A172 (cell line): ENCODE data around the gene KBTBD2. TPM values are rescaled to one million over a fixed set of nuclear protein-coding genes. Genes with fewer than 3 reads are reported as not detected.
"Not testable (repeated sequence)": the region's sequence is repeated elsewhere in the genome, so short reads cannot be mapped to it uniquely, and the experiment has no call there.

Experiments used
- DNase-seq: peaks from one replicate; pipeline ENCODE4 v3.0.0-alpha.2; 2015; ENCODE audit warnings: low spot score
- total RNA-seq: library from RNA; depleted of rRNA; stranded (reverse); fragments of >200 nt; shearing (Covaris generic); gene quantifications from 2 replicates; pipeline ENCODE4 v1.2.3, GENCODE V29; 2014

The KBTBD2 gene
- total RNA-seq, 1 experiment from 2014 or later: 60.2 TPM

DNA sequence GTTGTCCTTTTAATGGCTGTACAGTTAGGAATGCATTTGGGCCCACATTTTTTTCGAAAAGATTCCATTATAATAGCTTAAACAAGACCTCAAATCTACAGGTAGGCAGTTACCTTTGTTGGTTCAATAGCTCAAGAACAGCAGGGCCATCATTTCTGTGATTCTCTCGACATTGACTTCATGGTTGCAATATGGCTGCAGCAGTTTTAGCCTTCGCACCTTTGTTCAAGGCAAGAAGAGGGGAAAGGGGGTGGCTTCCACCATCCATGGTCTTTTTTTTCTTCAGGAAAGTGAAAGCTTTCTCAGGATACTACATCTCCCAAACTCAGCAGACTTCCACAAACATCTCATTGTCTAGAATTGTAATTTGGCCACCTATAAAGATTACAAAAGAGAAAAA lies 2.2 kb upstream of the KBTBD2 start:
- DNase-seq: no peak

DNA sequence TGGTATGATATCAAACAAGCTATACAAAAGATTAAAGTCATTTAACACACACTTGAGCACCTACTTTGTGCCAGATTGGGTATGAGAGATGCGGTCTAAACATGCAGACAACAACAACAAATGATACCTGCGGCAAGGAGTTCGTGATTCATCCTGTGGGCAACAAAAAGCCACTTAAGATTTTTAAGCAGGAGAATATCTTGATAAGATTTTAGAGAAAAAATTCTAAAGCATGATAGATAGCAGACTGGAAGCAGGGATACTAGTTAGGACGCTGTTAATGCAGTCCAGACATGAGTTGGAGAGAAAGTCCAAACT lies 1.6 kb upstream of the KBTBD2 start:
- peak; percentile 37 for DNase-seq

DNA sequence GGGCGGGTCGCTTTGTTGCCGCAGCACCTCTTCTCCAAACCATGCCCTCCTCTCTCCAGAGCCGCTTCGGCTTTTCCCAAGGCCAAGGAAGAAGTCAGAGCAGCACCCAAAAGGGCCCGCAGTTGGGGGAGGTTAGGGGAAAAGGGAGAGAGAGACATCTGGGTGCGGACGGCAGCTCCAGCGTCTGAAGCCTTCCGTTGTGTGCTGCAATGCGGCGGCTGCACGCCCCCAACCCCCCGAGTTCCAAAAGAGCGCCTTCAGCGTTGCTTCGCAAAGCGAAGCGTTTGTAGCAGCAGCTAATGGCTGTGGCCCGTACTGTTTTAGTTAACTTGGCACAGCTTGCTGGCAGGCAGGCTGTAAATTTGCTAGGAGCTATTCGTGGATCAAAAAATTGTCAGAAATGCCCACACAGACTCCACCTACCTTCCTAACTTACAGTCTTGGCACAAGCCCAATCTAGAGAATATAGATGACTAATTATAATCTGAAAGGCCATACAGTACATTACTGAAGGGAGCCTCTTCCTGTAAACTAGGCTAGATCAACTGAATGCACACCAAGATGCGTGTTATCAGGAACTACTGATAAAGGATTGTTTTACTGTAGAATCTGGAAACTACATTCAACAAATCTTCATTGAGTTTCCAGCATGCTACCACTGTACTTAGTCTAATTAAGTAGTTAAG lies 1.1 kb upstream of the KBTBD2 start:
- DNase-seq: peak; percentile 63

DNA sequence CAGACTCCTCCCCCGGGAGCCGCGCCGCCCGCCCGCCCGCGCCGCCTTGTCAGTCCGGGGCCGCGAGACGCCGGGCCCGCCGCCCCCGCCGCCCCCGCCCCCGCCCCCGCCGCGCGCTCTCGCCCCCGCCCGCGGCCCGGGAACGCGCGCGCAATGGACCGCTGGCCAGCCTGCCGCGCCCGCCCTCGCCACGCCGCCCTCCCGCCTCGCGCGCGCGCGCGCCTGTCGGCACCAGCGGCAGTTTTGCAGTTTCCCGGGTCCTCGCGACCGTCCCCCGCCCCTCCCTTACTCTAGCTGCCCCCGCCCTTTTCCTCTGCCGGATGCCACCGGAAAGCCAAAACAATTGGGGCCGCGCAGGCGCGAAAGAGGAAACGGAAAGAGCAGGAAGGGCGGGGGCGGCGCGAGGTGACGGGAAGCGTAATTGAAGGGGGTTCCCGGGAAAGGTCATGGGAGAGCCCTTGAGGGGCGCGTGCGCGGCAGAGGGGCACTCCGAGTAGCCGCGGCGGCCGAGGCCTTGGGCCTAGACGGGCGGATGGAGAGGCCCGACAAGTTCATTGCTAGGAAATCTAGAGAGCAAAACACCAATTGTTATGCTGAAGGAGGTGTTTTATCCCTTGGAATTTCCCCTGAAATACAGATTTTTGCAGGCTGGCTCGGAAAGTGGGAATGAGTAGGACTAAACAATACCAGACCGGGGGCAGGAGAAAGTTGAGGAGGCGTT lies 400 bp upstream of the KBTBD2 start:
- DNase-seq: peak; percentile 97

DNA sequence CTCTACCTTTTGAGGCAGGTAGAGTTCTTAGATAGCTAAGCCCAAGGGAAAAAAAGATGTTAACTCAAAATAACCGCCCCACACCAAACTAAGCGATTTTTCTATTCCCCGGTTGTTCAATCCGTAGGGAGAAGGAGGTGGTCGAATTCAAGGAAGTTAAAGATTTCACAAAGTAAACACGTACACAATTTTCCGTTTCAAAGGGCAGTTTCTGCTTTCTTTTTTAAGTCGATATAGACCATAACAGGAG lies 842 bp downstream of the KBTBD2 start:
- DNase-seq: no peak

DNA sequence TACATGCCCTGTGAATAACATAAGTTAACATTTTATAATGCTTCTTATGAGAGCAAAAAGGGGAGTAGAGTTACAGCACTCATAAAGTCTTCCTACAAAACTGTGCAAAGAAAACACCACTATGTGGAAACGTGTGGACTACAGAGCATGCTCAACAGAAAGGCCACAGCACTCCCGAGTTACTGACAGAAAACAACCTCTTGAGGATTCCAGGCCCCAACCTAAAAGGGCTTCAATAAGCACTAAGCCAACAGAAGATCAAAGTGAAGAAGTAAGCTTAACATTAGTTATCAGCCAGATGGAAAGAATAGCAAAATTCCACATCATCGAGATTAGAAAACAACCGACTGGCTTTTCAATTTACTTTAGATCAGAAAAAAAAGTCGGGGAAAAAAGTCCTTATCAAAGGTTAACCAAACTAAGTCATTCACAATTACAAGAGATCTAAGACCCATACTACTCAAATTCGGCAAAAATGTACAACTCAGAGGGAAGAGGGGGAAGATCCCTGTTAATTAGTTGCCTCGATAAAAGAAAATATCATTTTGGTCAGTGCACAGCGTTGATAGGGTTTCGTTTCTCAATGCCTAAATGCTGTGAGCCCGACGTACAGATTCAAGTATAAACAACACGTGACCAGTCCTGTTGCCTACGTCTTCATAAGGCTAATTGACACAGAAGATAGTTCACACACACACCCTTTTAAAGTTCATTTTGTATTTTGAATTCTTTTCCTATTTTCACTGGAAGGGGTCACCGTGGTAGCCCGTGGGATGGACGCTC lies 1.4 kb downstream of the KBTBD2 start:
- peak; percentile 60 for DNase-seq

DNA sequence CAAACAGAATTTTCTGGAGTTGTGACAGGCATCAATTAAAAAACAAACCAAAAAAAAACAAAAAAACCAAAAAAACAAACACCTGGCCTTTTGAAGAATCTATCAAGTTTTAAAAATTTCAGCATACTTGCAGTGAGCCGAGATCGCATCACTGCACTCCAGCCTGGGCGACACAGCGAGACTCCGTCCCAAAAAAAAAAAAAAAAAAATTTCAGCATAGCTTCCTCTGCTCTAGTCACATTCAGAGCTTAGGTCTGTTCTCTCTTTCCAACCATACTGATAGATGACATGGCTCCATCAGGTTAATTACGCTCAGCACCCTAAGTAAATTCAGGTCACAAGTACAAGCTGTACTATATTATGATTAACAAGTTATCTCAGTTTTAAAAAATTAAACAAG lies 3.1 kb downstream of the KBTBD2 start:
- no peak for DNase-seq

DNA sequence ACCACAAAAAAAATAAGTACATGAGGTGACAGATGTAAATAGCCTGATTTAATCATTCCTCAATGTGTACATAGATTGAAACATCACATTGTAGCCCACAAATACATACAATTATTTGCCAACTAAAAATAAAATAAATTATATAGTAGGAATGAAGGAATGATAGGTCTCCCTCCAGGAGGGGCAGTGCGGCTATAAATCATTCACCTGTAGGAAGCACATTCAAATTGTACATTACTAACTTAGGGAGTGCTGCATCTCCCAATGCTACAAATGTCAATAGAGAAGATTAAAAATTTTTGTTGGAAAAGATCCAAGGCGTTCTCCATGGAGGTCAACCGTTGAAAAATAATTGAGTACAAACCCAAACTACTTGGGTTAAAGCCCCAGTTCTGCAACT lies 4.2 kb downstream of the KBTBD2 start:
- DNase-seq: no peak

DNA sequence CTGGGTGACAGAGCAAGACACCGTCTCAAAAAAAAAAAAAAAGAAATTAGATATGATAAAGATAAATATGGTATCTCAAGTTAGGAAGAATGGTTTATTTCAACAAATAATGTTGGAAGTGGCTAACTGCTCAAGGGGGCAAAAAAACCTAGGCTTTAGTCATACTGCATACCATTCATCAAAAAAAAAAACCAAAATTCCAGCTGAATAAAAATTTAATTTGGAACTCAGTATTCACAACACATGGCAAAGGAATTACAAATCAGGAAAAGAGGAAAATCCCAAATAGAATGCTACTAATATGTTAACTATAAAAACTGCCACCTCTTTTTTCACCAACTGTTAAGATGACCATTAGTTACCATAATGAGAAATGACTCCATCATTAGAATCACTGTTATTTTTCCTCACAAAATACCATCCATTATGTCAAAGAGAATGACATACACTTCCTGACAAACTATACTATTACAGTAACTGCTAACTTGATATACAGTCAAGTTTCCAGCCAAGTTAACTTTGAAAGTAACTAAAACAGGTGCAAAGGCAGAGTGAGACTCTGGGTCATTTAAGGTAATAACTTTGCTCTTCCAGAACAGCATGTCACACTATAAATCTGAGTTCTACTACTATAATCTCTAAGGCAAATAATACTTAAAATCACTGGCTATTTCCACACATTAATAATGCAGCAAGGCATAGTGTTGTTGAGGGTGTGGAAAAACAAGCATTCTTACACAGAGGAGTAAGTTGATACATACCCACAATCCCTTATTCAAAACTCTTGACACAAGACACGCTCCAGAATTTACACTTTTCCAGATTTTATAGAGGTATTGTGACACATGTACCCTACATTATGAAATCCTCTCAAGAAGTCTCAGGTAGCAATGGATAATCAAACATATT lies 10.2 kb downstream of the KBTBD2 start:
- peak; percentile 20 for DNase-seq

DNA sequence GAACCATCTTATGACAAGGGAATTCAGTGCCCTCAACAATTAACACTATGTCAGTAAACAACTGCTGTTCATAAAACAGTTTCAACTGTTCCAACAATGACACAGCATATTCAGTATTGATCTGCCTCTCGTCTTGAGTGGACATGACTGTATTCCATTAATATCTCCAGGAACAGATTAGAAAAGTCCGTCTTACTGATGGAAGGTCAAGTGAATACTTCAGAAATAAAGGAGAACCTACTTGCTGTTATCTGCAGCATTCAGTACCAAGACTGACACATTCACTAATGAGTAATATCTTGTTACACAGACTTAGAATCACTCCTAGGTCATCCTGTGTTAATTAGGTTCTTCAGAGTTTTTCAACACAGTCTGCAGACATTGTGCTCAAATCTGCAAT lies 12.1 kb downstream of the KBTBD2 start:
- DNase-seq: peak; percentile 29

DNA sequence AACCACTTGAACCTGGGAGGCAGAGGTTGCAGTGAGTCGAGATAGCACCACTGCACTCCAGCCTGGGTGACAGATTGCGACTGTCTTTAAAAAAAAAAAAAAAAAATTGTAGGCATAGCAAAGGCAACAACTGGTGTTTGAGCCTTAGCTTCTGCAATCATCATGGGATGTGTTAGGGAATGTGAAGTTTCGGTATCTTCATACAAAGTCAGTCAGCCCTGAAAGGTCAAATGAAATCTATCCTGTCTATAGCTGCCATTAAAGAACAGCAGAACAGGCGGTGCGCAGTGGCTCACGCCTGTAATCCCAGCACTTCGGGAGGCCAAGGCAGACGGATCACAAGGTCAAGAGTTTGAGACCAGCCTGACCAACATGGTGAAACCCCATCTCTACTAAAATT lies 13.5 kb downstream of the KBTBD2 start:
- DNase-seq: not testable (repeated sequence)

DNA sequence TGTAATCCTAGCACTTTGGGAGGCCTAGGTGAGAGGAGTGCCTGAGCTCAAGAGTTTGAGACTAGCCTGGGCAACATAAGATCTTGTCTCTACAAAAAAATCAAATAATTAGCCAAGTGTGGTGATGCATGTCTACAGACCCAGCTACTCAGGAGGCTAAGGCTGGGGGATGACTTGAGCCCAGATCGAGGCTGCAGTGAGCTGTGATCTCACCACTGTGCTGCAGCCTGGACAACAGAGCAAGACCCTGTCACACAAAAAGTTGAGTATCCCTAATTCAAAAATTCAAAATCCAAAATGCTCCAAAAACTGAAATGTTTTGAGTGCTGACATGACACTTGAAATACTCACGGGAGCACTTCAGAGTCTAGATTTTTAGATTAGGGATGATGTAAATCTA lies 19.1 kb downstream of the KBTBD2 start:
- no peak for DNase-seq

DNA sequence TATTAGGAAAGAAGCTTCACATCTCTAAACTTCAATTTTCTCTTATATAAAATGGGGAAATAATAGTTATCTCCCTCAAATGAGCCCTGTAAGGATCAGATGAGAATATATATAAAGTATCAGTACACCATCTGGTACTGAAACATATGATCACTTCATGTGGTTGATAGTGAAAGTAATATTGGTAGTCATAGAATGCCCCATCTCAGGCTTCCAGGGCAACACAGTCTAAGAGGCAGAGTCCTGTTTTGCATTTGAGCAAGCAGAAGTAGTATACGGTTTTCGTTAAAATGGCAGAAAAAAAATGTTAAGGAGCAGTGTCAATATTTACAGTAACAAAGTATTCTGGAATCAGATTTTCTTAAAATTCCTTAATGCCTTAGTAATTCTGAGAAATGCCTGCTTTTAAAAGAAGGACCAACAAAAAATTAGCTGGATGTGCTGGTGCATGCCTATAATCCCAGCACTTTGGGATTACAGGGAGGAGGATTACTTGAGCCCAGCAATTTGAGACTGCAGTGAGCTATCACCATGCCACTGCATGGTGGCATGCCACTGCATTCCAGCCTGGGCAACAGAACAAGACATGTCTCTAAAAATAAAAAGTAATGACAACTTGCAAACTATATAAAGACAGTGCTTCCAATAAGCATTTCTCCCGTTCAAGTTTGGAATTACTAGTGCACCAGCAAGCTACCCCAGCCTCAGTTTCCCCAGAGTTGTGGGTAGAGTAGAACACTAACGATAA lies 19.8 kb downstream of the KBTBD2 start:
- no peak for DNase-seq

DNA sequence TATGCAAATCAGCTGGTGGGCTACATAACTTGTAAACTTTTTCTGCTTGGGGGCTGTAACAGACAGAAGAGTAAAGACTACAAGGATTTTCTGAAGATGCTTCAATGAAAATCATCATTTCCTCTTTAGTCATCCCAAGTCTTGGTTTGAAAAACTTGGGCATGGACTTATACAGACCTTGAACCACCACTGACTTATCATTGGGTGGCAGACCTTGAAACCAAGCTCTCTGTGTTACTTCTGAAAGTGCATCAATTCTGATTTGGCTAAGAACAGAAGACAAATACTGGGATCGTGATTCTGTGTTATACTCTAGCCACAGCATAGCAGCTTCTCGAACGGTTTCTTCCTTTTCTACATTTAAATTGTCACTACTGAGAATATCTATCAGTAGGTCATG lies 21.3 kb downstream of the KBTBD2 start:
- no peak for DNase-seq

DNA sequence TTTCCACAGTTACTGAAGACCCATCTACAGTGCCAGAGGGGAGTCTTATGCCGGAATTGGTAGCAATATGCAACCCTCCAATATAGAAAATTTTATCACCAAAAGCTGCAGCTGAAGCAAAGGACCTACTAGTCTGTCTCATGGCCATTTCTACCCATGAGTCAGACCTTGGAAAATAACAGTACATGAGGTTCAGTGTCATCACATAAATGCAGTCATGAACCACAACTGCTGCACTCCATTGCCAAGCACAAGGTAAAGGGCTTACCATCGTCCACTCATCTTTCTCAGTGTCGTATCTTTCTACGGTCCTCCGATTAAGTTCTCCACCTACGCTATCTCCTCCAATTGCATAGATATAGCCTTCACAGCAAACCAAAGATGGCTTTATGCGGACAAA lies 21.8 kb downstream of the KBTBD2 start:
- no peak for DNase-seq

DNA sequence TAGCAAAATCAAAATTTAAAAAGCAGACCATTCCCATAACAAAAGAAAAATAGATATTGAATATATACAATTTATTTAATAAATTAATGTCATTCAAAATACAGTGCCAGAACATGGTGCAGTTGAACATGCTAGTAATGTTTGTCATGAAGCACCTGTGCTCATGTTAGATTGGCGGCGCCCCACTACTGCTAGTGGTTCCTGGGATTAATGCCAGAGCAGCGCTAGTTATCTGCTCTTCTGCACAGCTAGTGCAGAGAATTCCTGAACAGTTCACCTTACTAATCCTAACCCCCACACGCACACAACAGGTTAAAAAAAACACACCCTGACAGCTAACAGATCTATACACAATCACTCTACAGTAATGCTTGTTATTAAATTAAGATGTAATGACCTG lies 23.4 kb downstream of the KBTBD2 start:
- DNase-seq: no peak

DNA sequence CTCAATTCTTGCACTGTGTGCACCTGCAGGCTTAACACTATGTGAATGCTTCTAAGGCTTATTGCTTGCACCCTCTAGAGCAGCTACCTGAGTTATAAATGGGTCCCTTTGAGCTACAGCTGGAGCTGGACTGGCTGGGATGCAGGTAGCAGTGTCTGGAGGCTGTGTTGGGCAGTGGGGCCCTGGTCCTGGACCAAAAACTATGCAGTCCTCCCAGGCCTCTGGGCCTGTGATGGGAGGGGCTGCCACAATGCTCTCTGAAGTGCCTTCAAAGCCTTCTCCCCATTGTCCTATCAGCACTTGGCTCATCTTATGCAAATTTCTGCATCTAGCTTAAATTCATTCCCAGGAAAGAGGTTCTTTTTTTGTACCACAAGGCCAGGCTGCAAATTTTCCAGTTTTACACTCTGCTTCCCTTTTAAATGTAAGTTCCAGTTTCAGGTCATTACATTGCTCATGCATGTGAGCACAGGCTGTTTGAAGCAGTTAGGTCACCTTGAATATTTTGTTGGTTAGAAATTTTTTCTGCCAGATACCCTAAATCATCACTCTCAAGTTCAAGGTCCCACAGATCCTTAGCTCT lies 26.0 kb downstream of the KBTBD2 start:
- DNase-seq: no peak

DNA sequence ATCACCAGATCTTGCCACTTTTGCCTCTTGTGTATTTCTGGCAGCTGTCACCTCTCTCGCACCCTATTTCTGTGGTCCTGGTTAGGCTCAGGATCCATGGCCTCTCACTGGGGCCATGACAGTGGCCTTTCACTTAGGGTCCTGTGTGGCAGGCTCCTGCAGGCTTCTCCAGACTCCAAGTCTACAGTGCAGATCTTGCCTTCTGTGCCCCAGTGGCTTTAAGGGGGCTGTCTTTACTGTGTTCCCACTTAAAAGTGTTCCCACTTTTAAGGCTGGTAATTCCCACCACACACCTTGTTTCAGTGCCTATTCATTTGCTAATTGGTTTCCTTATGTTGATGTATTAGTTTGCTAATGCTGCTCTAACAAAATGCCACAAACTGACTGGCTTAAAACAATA lies 27.7 kb downstream of the KBTBD2 start:
- not testable (repeated sequence) for DNase-seq

DNA sequence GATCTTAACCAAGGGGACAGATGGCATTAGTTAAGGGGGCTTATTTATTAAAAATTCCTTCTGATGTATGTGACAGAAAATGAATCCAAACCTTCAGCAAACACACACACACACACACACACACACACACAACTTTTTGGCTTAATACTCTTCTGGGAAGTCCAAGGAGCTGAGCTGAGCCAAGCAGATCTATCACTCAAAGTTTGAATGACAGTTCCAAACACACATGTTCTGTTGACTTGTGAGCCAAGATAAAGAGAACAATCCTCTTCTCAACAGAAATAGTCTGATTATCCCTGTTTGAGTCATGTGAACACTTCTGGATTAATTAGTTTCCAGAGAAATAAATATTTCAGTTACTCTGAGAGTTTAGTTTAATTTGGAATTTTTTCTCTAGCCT lies 31.5 kb downstream of the KBTBD2 start:
- no peak for DNase-seq

DNA sequence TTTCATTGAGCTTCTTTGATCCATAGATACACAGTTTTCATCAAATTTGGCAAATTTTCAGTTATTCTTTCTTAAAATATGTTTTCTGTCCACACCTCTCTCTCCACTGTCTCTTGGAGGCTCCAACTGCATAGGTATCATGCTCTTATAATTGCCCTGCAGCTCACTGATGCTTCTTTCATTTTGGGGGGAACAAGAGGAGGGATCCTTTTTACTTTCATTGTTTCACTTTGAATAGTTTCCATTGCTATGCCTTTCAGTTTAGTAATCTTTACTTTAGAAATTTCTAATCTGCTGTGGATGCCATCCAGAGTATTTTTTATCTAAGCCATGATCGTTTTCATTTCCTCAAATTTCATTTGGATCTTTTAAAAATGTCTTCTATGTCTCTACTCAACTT lies 32.9 kb downstream of the KBTBD2 start:
- DNase-seq: no peak

DNA sequence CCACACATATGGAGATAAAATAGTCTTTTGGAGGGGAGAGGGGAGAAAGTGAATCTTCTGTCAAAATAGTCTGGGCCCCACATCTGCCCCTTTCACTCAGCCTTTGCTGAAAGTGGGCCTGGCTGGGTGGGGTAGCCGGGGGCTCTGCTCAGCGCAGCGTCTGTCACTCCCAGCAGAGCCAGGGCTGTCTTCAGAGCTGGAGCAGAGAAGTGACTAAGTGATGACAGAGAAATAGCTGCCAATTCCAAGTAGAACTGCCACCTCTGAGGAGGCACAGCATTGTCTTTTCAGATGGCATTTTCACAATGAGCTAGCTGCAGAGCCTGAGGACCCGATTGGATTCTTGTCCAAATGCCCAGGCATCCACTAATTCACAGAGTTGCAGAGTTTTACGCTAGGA lies 34.5 kb downstream of the KBTBD2 start:
- not testable (repeated sequence) for DNase-seq
